ENCODE measurements around the gene EID2B. TPM values are rescaled to one million over a fixed set of nuclear protein-coding genes. Genes with fewer than 3 reads are reported as not detected.

The EID2B gene
- total RNA-seq, 4 donors from 2014 or later: 3.0 to 6.4 (median 6.1) TPM

DNA sequence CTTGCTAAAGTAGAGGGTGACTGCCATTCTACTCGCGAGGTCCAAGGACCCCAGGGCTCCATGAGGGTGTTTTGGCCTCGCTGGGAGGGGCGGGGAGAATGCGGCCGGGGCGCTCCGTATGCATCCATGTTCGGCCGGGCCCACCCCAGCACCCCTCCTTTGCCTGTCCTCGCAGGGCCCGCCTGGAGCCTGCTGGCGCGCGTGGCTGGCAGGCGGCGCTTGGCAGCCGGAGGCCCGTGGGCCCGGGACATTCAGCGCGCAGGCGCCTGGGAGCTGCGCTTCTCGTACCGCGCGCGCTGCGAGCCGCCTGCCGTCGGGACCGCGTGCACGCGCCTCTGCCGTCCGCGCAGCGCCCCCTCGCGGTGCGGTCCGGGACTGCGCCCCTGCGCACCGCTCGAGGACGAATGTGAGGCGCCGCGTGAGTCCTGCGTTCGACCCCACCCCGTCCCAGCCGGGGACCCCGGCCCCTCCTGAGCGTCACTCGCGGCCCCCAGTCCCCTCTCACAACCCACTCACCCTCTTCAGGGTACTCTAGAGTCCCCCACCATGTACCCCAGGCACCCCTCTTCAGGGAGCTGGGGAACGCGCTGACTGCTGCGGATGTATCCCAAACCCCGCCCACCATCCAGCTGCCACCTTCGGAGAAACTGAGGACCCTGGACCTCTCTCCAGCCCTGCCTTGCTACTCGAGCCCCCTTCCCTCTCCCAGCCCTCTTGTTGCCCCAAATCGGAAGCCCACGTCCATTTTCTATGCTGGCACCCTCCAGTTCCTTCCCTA lies 29.8 kb downstream of the EID2B start:
- DNase-seq (ENCODE audit: extremely low spot score): no peak
- intact Hi-C loops (cut with DNase I): no loop called here
- no peak overlapping the region for H3K27ac ChIP-seq (replicated peaks in 1 of 4)
- 60% methylated on average over 10 of the region's 69 CpGs for WGBS
- H3K4me3 ChIP-seq: peak overlapping the region in 2 of 4 donors; percentile 16 to 22
- peaks cover 21 to 42% (median 34%) of the 10 kb centered on the region in 4 donors for H3K4me1 ChIP-seq
- H3K36me3 ChIP-seq: no peaks in the 10 kb centered on the region
- peaks cover 0 to 100% (median 68%) of the 10 kb centered on the region in 4 donors for H3K27me3 ChIP-seq
- peaks cover 0 to 3% (median 0%) of the 10 kb centered on the region in 4 donors for H3K9me3 ChIP-seq
- TF ChIP-seq POLR2A (IDR thresholded peaks at IDR 0.05; ENCODE audit: low read depth): no peak
- TF ChIP-seq, protein P1, sequence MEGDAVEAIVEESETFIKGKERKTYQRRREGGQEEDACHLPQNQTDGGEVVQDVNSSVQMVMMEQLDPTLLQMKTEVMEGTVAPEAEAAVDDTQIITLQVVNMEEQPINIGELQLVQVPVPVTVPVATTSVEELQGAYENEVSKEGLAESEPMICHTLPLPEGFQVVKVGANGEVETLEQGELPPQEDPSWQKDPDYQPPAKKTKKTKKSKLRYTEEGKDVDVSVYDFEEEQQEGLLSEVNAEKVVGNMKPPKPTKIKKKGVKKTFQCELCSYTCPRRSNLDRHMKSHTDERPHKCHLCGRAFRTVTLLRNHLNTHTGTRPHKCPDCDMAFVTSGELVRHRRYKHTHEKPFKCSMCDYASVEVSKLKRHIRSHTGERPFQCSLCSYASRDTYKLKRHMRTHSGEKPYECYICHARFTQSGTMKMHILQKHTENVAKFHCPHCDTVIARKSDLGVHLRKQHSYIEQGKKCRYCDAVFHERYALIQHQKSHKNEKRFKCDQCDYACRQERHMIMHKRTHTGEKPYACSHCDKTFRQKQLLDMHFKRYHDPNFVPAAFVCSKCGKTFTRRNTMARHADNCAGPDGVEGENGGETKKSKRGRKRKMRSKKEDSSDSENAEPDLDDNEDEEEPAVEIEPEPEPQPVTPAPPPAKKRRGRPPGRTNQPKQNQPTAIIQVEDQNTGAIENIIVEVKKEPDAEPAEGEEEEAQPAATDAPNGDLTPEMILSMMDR (IDR thresholded peaks at IDR 0.05): peak; percentile 67 to 85 (median 73)

DNA sequence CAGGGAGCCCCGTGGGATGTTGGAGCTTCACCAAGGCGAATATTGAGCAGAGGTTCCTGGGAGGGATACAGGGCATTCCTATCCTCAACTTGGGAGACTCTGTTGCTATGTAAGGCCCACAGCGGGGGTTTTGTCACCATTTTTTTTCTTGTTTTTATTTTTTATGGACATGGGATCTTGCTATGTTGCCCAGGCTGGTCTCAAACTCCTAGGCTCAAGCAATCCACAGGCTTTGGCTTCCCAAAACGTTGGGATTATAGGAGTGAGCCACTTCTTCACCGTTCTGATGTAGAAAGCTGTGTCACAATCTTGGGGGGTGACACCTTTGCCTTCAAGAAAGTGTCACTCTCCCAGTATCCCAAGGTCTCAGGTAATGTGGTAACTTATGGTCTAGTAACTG lies 31.3 kb downstream of the EID2B start:
- Histone ChIP-seq H3K9me3 (peaks cover 0 to 3% (median 0%) of the 10 kb centered on the region in 4 donors), H3K4me3 (no peak overlapping the region), H3K27ac (replicated peaks in 1 of 4) (no peak overlapping the region), H3K27me3 (peaks cover 0 to 100% (median 61%) of the 10 kb centered on the region in 4 donors), H3K4me1 (peaks cover 19 to 31% (median 27%) of the 10 kb centered on the region in 4 donors), H3K36me3 (no peaks in the 10 kb centered on the region)
- 75% methylated on average over 5 of the region's 5 CpGs for WGBS
- no peak for DNase-seq (ENCODE audit: extremely low spot score)
- TF ChIP-seq EP300 (IDR thresholded peaks at IDR 0.05): no peak
- no peak for TF ChIP-seq POLR2AphosphoS5 (IDR thresholded peaks at IDR 0.05)
- TF ChIP-seq, protein P1 (IDR thresholded peaks at IDR 0.05): no peak
- TF ChIP-seq POLR2A (IDR thresholded peaks at IDR 0.05; ENCODE audit: low read depth): no peak
- intact Hi-C loops (cut with DNase I): no loop called here

DNA sequence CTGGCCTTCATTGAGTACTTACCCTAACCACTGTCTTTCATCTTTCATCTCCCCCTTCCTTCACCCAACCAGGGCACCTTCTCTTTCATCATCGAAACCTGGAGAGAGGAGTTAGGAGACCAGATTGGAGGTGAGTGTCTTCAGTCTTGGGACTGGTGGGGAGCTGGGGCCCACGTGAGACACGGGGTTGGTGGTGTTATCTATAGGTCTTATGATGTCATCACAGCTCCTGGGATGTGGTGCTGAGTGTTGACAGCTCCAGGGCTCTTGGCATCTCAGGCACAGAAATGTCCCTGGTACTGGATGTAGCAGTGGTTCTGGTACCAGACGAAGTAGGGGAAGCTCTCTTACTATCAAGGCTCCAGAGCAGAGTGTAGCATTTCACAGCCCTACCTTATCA lies 32.1 kb downstream of the EID2B start:
- TF ChIP-seq, protein P1 (IDR thresholded peaks at IDR 0.05): no peak
- TF ChIP-seq EP300 (IDR thresholded peaks at IDR 0.05) (no peak), POLR2A (IDR thresholded peaks at IDR 0.05; ENCODE audit: low read depth) (no peak), POLR2AphosphoS5 (IDR thresholded peaks at IDR 0.05) (no peak)
- DNase-seq (ENCODE audit: extremely low spot score): no peak
- H3K4me3 ChIP-seq: no peak overlapping the region
- peaks cover 0 to 98% (median 54%) of the 10 kb centered on the region in 4 donors for H3K27me3 ChIP-seq
- WGBS: 44% methylated on average over 4 of the region's 4 CpGs
- H3K4me1 ChIP-seq: peaks cover 19 to 31% (median 27%) of the 10 kb centered on the region in 4 donors
- intact Hi-C loops (cut with DNase I): no loop called here
- H3K36me3 ChIP-seq: no peaks in the 10 kb centered on the region
- H3K9me3 ChIP-seq: peaks cover 0 to 3% (median 0%) of the 10 kb centered on the region in 4 donors
- H3K27ac ChIP-seq (replicated peaks in 1 of 4): no peak overlapping the region

DNA sequence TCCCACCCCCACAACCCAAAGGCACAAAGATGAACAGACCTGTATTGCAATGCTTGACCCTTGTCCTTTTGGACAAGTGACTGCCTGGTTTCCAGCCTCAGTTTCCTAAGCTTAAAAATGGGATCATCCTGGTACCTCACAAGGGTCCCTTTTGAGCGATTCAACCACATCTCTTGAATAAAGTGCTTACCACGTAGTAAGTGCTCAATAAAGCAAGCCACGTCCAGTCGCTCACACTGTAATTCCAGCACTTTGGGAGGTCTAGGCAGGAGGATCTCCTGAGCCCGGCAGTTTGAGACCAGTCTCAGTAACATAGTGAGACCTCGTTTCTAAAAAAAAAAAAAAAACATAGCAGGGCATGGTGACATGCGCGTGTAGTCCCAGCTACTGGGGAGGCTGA lies 32.7 kb downstream of the EID2B start:
- DNase-seq (ENCODE audit: extremely low spot score): no peak
- WGBS: 86% methylated on average over 8 of the region's 8 CpGs
- intact Hi-C loops (cut with DNase I): no loop called here
- no peak for TF ChIP-seq POLR2AphosphoS5 (IDR thresholded peaks at IDR 0.05)
- TF ChIP-seq EP300 (IDR thresholded peaks at IDR 0.05): no peak
- no peak for TF ChIP-seq POLR2A (IDR thresholded peaks at IDR 0.05; ENCODE audit: low read depth)
- TF ChIP-seq, protein P1 (IDR thresholded peaks at IDR 0.05): no peak
- Histone ChIP-seq H3K4me1 (peaks cover 19 to 31% (median 27%) of the 10 kb centered on the region in 4 donors), H3K4me3 (no peak overlapping the region), H3K27ac (replicated peaks in 1 of 4) (no peak overlapping the region), H3K36me3 (no peaks in the 10 kb centered on the region), H3K27me3 (peaks cover 0 to 92% (median 48%) of the 10 kb centered on the region in 4 donors), H3K9me3 (peaks cover 0 to 3% (median 0%) of the 10 kb centered on the region in 4 donors)

Data from esophagus muscularis mucosa (tissue), 4 donors.